GM21423 (cell line): ENCODE measurements around the gene SLC8A2.
A peak's percentile ranks its signal among the peaks of the same experiment; 100 is the strongest.

ENCODE experiments used
- ATAC-seq: cut with Tn5 transposase; IDR thresholded peaks from one replicate; pipeline ENCODE4 v1.9.1; 2021; ENCODE audit warnings: mild to moderate bottlenecking, moderate library complexity; ENCODE audit not compliant: unreplicated experiment

The SLC8A2 gene

GRCh38 chr19:47433121-47433520 is 38.6 kb downstream of the SLC8A2 start:
- ATAC-seq, result no peak

GRCh38 chr19:47432499-47432898 is 39.2 kb downstream of the SLC8A2 start:
- no peak for ATAC-seq

- ATAC-seq, result no peak
Measured at GRCh38 chr19:47432091-47432490, 39.6 kb downstream of the SLC8A2 start.

GRCh38 chr19:47430041-47430802 is 41.5 kb downstream of the SLC8A2 start:
- ATAC-seq, result no peak

- ATAC-seq, result no peak
Measured at GRCh38 chr19:47429140-47429793, 42.4 kb downstream of the SLC8A2 start.

GRCh38 chr19:47428177-47428894 is 43.4 kb downstream of the SLC8A2 start:
- ATAC-seq, result peak; percentile 51

GRCh38 chr19:47427241-47428176 is 44.2 kb downstream of the SLC8A2 start:
- ATAC-seq, result no peak

- ATAC-seq, result no peak
Measured at GRCh38 chr19:47423203-47423882, 48.4 kb downstream of the SLC8A2 start.

GRCh38 chr19:47422417-47423163 is 49.1 kb downstream of the SLC8A2 start:
- ATAC-seq, result no peak

GRCh38 chr19:47421844-47422395 is 49.8 kb downstream of the SLC8A2 start:
- no peak for ATAC-seq

- no peak for ATAC-seq
Measured at GRCh38 chr19:47421244-47421786, 50.4 kb downstream of the SLC8A2 start.

- ATAC-seq, result no peak
Measured at GRCh38 chr19:47419789-47420188, 51.9 kb downstream of the SLC8A2 start.

- ATAC-seq, result no peak
Measured at GRCh38 chr19:47419030-47419783, 52.5 kb downstream of the SLC8A2 start, which contains the start of gene MEIS3. TSS of gene MEIS3 (minus strand) at chr19:47419527. CDS start at chr19:47419081, 446 bp downstream.

- ATAC-seq, result no peak
Measured at GRCh38 chr19:47418692-47419029, 53.0 kb downstream of the SLC8A2 start.

GRCh38 chr19:47417746-47418691 is 53.7 kb downstream of the SLC8A2 start:
- no peak for ATAC-seq

GRCh38 chr19:47417107-47417745 is 54.5 kb downstream of the SLC8A2 start:
- no peak for ATAC-seq

GRCh38 chr19:47416643-47416985 is 55.1 kb downstream of the SLC8A2 start:
- no peak for ATAC-seq
